NB4 (cell line): ENCODE measurements around the gene SLC34A1.

Experiments used
- MYC ChIP-seq: IDR thresholded peaks from 2 replicates; pipeline ENCODE4 v1.6.1; 2011; ENCODE audit warnings: low read depth, low read length
- POLR2A ChIP-seq: IDR thresholded peaks from 2 replicates; pipeline ENCODE4 v1.6.1; 2011; ENCODE audit warnings: mild to moderate bottlenecking; ENCODE audit not compliant: insufficient read length; ENCODE audit errors: extremely low read depth
- TF ChIP-seq, protein P1 (sequence below): IDR thresholded peaks from one replicate; pipeline ENCODE4 v1.5.1; 2012; ENCODE audit warnings: low read depth, low read length

DNA sequence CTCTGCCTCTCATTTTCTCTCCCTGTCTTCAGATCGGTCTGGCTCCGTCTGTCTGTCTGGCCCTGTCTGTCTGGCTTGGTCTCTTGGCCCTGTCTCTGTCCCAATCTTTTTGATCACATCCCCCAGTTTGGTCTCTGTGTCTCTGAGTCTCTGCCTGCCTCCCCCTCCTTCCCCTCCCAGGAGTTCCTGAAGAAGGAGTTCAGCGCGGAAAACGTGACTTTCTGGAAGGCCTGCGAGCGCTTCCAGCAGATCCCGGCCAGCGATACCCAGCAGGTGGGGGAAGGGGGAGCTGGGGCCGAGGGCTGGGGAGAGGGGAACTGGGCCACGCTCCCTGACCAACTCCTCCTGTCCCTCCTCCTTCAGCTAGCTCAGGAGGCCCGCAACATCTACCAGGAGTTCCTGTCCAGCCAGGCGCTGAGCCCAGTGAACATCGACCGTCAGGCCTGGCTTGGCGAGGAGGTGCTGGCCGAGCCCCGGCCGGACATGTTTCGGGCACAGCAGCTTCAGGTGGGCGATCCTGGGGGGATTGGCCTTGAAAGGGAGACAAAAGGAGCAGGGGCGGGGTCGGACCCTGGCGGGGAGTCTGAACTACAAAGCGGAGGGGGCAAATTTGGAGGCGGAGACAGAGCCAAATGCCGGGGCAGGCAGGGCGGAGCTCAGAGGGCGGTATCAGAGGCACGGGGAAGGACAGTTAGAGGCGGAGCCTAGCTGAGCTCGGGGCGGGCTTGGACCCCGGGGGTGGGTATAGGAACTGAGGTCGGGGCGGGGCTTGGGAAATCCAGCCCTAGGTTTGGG is 17.5 kb upstream of the SLC34A1 start:
- TF ChIP-seq MYC (no peak), POLR2A (no peak)
- TF ChIP-seq, protein P1, sequence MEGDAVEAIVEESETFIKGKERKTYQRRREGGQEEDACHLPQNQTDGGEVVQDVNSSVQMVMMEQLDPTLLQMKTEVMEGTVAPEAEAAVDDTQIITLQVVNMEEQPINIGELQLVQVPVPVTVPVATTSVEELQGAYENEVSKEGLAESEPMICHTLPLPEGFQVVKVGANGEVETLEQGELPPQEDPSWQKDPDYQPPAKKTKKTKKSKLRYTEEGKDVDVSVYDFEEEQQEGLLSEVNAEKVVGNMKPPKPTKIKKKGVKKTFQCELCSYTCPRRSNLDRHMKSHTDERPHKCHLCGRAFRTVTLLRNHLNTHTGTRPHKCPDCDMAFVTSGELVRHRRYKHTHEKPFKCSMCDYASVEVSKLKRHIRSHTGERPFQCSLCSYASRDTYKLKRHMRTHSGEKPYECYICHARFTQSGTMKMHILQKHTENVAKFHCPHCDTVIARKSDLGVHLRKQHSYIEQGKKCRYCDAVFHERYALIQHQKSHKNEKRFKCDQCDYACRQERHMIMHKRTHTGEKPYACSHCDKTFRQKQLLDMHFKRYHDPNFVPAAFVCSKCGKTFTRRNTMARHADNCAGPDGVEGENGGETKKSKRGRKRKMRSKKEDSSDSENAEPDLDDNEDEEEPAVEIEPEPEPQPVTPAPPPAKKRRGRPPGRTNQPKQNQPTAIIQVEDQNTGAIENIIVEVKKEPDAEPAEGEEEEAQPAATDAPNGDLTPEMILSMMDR: no peak
